Activated naive CD8-positive, alpha-beta T cell treated with anti-CD3 and anti-CD28 coated beads, Interleukin-2, amount 10 ng/mL, durations not matched to agents 7 days and 5 days (primary cell): Measurements from ENCODE around the gene TPM4. TPM values are rescaled to one million over a fixed set of nuclear protein-coding genes. Genes with fewer than 3 reads are reported as not detected.

Experiments used
- ATAC-seq: fragments of 150-1000 bp; cut with Tn5 transposase; one replicate; pipeline ENCODE4 v1.10.0; 2021; ENCODE audit warnings: low read depth, moderate library complexity
- POLR2A ChIA-PET: fragments of 350-600 bp; sonication (Branson Sonifier 250); formaldehyde crosslinking; loops from one replicate; lab custom pipeline; 2021; ENCODE audit warnings: antibody characterized with exemption; lab: Charles Lee
- DNase-seq: peaks from one replicate; pipeline ENCODE4 v3.0.0; 2021
- H3K27ac Mint-ChIP-seq: one replicate; pipeline ENCODE4 v1.8.0; 2022; ENCODE audit warnings: mild to moderate bottlenecking, mixed read lengths
- H3K27me3 Mint-ChIP-seq: one replicate; pipeline ENCODE4 v1.8.0; 2022; ENCODE audit warnings: mild to moderate bottlenecking, moderate library complexity, mixed read lengths
- H3K36me3 Mint-ChIP-seq: one replicate; pipeline ENCODE4 v1.8.0; 2021; ENCODE audit warnings: mild to moderate bottlenecking, mixed read lengths
- H3K4me1 Mint-ChIP-seq: one replicate; pipeline ENCODE4 v1.8.0; 2021; ENCODE audit warnings: mixed read lengths
- H3K4me3 Mint-ChIP-seq: one replicate; pipeline ENCODE4 v1.8.0; 2022; ENCODE audit warnings: mild to moderate bottlenecking, moderate library complexity, mixed read lengths
- H3K9me3 Mint-ChIP-seq: one replicate; pipeline ENCODE4 v1.8.0; 2021; ENCODE audit warnings: mixed read lengths
- total RNA-seq, 2 experiments: library from RNA; stranded (reverse); gene quantifications; one replicate each; pipeline ENCODE4 v1.2.3, GENCODE V29; 2021

Gene TPM4
- total RNA-seq, 2 experiments from 2014 or later = 278 to 282 TPM

GRCh38 chr19:16135430-16136127, 59.3 kb downstream of the TPM4 start:
- Mint-ChIP-seq H3K4me3 (no peak overlapping the region), H3K4me1 (peaks cover 31% of the 10 kb centered on the region), H3K27ac (peak overlapping the region; percentile 1), H3K9me3 (peaks cover 9% of the 10 kb centered on the region), H3K36me3 (peaks cover 46% of the 10 kb centered on the region), H3K27me3 (no peaks in the 10 kb centered on the region)
- DNase-seq = no peak
- POLR2A ChIA-PET = interaction anchor here (1.4 to 2.4 kb wide), 2 partner anchors 8 to 17 kb away, joined by 3 to 12 read pairs; partner anchors contain the start of gene HSH2D
- ATAC-seq = no peak

- no peak for ATAC-seq
- DNase-seq = no peak
- no peaks in the 10 kb centered on the region for H3K27me3 Mint-ChIP-seq
- no peak overlapping the region for H3K27ac Mint-ChIP-seq
- POLR2A ChIA-PET = interaction anchor here (1.4 to 2.4 kb wide), 2 partner anchors 7 to 18 kb away, joined by 3 to 12 read pairs; partner anchors contain the start of gene HSH2D
- H3K36me3 Mint-ChIP-seq = peaks cover 40% of the 10 kb centered on the region
- peaks cover 6% of the 10 kb centered on the region for H3K9me3 Mint-ChIP-seq
- no peak overlapping the region for H3K4me3 Mint-ChIP-seq
- peaks cover 36% of the 10 kb centered on the region for H3K4me1 Mint-ChIP-seq
Measured at GRCh38 chr19:16136185-16136999, 60.1 kb downstream of the TPM4 start.

- DNase-seq = no peak
- Mint-ChIP-seq H3K27me3 (no peaks in the 10 kb centered on the region), H3K27ac (peak overlapping the region; percentile 91), H3K9me3 (peaks cover 1% of the 10 kb centered on the region), H3K4me1 (peaks cover 37% of the 10 kb centered on the region), H3K4me3 (peak overlapping the region; percentile 72), H3K36me3 (peaks cover 14% of the 10 kb centered on the region)
- POLR2A ChIA-PET = interaction anchor here (1.4 to 3.5 kb wide), 3 partner anchors 10 to 18 kb away, joined by 3 to 11 read pairs (median 5); no protein-coding TSS in a partner anchor
- no peak for ATAC-seq
Measured at GRCh38 chr19:16139752-16140151, 63.5 kb downstream of the TPM4 start.

- H3K27me3 Mint-ChIP-seq = no peaks in the 10 kb centered on the region
- peaks cover 1% of the 10 kb centered on the region for H3K9me3 Mint-ChIP-seq
- peaks cover 45% of the 10 kb centered on the region for H3K4me1 Mint-ChIP-seq
- peak overlapping the region; percentile 87 for H3K27ac Mint-ChIP-seq
- peak overlapping the region; percentile 36 for H3K4me3 Mint-ChIP-seq
- ATAC-seq (no peak), DNase-seq (no peak)
- H3K36me3 Mint-ChIP-seq = peaks cover 18% of the 10 kb centered on the region
- POLR2A ChIA-PET = interaction anchor here (0.7 to 3.5 kb wide), 3 partner anchors 8 to 30 kb away, joined by 3 to 11 read pairs (median 4); partner anchors contain the start of gene RAB8A
Measured at GRCh38 chr19:16141043-16141442, 64.7 kb downstream of the TPM4 start.

- H3K36me3 Mint-ChIP-seq = peaks cover 19% of the 10 kb centered on the region
- H3K4me3 Mint-ChIP-seq = peak overlapping the region; percentile 14
- H3K27me3 Mint-ChIP-seq = no peaks in the 10 kb centered on the region
- peaks cover 45% of the 10 kb centered on the region for H3K4me1 Mint-ChIP-seq
- peak overlapping the region; percentile 66 for H3K27ac Mint-ChIP-seq
- ATAC-seq (no peak), DNase-seq (no peak)
- POLR2A ChIA-PET = interaction anchor here (0.6 to 3.7 kb wide), 11 partner anchors 7 to 71 kb away, joined by 3 to 65 read pairs (median 9); partner anchors contain the start of genes AP1M1, RAB8A and TPM4
- H3K9me3 Mint-ChIP-seq = peaks cover 1% of the 10 kb centered on the region
Measured at GRCh38 chr19:16142032-16142580, 65.8 kb downstream of the TPM4 start.

GRCh38 chr19:16143399-16144215, 67.3 kb downstream of the TPM4 start, which contains the start of gene HSH2D:
Gene HSH2D (plus strand): TSS chr19:16143685. CDS start chr19:16148751, 5,066 bp downstream.
- POLR2A ChIA-PET = interaction anchor here (0.6 to 3.7 kb wide), 31 partner anchors 9 to 1018 kb away, joined by 3 to 65 read pairs (median 7); partner anchors contain the start of genes AP1M1, FAM32A, RAB8A and TPM4
- Mint-ChIP-seq H3K27me3 (no peaks in the 10 kb centered on the region), H3K4me3 (peak within 1 kb of the TSS; percentile 99), H3K36me3 (peaks cover 19% of the 10 kb centered on the region), H3K4me1 (peaks cover 46% of the 10 kb centered on the region), H3K27ac (peak within 1 kb of the TSS; percentile 100), H3K9me3 (peaks cover 1% of the 10 kb centered on the region)
- ATAC-seq (peak; percentile 99), DNase-seq (peak; percentile 88)

- POLR2A ChIA-PET = interaction anchor here (0.6 to 3.7 kb wide), 31 partner anchors 9 to 1018 kb away, joined by 3 to 65 read pairs (median 7); partner anchors contain the start of genes AP1M1, FAM32A, RAB8A and TPM4
- Mint-ChIP-seq H3K4me3 (peak overlapping the region; percentile 99), H3K9me3 (no peaks in the 10 kb centered on the region), H3K27me3 (no peaks in the 10 kb centered on the region), H3K4me1 (peaks cover 49% of the 10 kb centered on the region), H3K36me3 (peaks cover 22% of the 10 kb centered on the region), H3K27ac (peak overlapping the region; percentile 100)
- peak; percentile 13 for ATAC-seq
- no peak for DNase-seq
Measured at GRCh38 chr19:16144216-16144581, 67.9 kb downstream of the TPM4 start.

- ATAC-seq = no peak
- H3K4me3 Mint-ChIP-seq = peak overlapping the region; percentile 99
- DNase-seq = no peak
- H3K27ac Mint-ChIP-seq = peak overlapping the region; percentile 75
- H3K4me1 Mint-ChIP-seq = peaks cover 44% of the 10 kb centered on the region
- peaks cover 31% of the 10 kb centered on the region for H3K36me3 Mint-ChIP-seq
- no peaks in the 10 kb centered on the region for H3K9me3 Mint-ChIP-seq
- H3K27me3 Mint-ChIP-seq = no peaks in the 10 kb centered on the region
- POLR2A ChIA-PET = interaction anchor here (1.5 to 3.7 kb wide), 2 partner anchors 8 to 29 kb away, joined by 4 to 30 read pairs; no protein-coding TSS in a partner anchor
Measured at GRCh38 chr19:16146112-16146511, 69.8 kb downstream of the TPM4 start.

GRCh38 chr19:16148443-16149229, 72.3 kb downstream of the TPM4 start:
- Mint-ChIP-seq H3K4me1 (peaks cover 35% of the 10 kb centered on the region), H3K36me3 (peaks cover 42% of the 10 kb centered on the region)
- POLR2A ChIA-PET = interaction anchor here (1.8 to 4.8 kb wide), 3 partner anchors 8 to 12 kb away, joined by 6 to 31 read pairs (median 11); no protein-coding TSS in a partner anchor

More at GRCh38 chr19:16148443-16149229, 72.3 kb downstream of the TPM4 start:
- no peaks in the 10 kb centered on the region for H3K9me3 Mint-ChIP-seq
- peak overlapping the region; percentile 78 for H3K27ac Mint-ChIP-seq
- peak overlapping the region; percentile 55 for H3K4me3 Mint-ChIP-seq
- no peaks in the 10 kb centered on the region for H3K27me3 Mint-ChIP-seq
- DNase-seq = no peak
- no peak for ATAC-seq
